T-helper 22 cell (primary cell): Measurements from ENCODE around the gene SNRPF.
"Not testable (repeated sequence)": the region's sequence is repeated elsewhere in the genome, so short reads cannot be mapped to it uniquely, and the experiment has no call there.

Experiments used
- DNase-seq: peaks from one replicate; pipeline ENCODE4 v3.0.0-alpha.2; 2020; ENCODE audit warnings: low read depth

Gene SNRPF

GRCh38 chr12:95858451-95859343, at the start of gene SNRPF:
SNRPF (plus strand) TSS chr12:95858952; CDS start chr12:95859074, 122 bp downstream.
- peak; percentile 88 for DNase-seq

- no peak for DNase-seq
These were observed 49.6 kb upstream of the SNRPF start for GRCh38 chr12:95809000-95809680.

GRCh38 chr12:95810411-95810810, 48.3 kb upstream of the SNRPF start:
- no peak for DNase-seq

- not testable (repeated sequence) for DNase-seq
These were observed 46.6 kb upstream of the SNRPF start for GRCh38 chr12:95812155-95812554.

GRCh38 chr12:95815632-95816212, 43.0 kb upstream of the SNRPF start:
- no peak for DNase-seq

- no peak for DNase-seq
These were observed 38.6 kb upstream of the SNRPF start for GRCh38 chr12:95820096-95820703.

GRCh38 chr12:95829395-95829794, 29.4 kb upstream of the SNRPF start:
- no peak for DNase-seq

- DNase-seq = no peak
These were observed 28.2 kb upstream of the SNRPF start for GRCh38 chr12:95830335-95831089.

GRCh38 chr12:95834572-95834971, 24.2 kb upstream of the SNRPF start:
- no peak for DNase-seq

- DNase-seq = no peak
These were observed 22.6 kb upstream of the SNRPF start for GRCh38 chr12:95836185-95836609.

GRCh38 chr12:95836630-95837239, 22.0 kb upstream of the SNRPF start:
- DNase-seq = no peak

GRCh38 chr12:95837240-95838038, 21.3 kb upstream of the SNRPF start:
- DNase-seq = no peak

- DNase-seq = no peak
These were observed 20.6 kb upstream of the SNRPF start for GRCh38 chr12:95838125-95838524.

- DNase-seq = not testable (repeated sequence)
These were observed 16.3 kb upstream of the SNRPF start for GRCh38 chr12:95842426-95842825.

GRCh38 chr12:95848575-95849388, 10.0 kb upstream of the SNRPF start:
- no peak for DNase-seq

- DNase-seq = no peak
These were observed 7.1 kb upstream of the SNRPF start for GRCh38 chr12:95851606-95852005.

GRCh38 chr12:95852133-95852532, 6.6 kb upstream of the SNRPF start:
- no peak for DNase-seq

- DNase-seq = no peak
These were observed 1.6 kb upstream of the SNRPF start for GRCh38 chr12:95857156-95857555.

- DNase-seq = no peak
These were observed 953 bp upstream of the SNRPF start for GRCh38 chr12:95857799-95858198.
